WERI-Rb-1 (cell line): ENCODE measurements around the gene LRP1B.

ENCODE experiments used
- DNase-seq: peaks from one replicate; pipeline ENCODE4 v3.0.0-alpha.2; 2020
- H3K27ac ChIP-seq: fragments of 250-450 bp; sonication (Bioruptor Pico); 2 replicates; pipeline ENCODE4 v1.5.1; 2020; ENCODE audit warnings: mild to moderate bottlenecking, moderate library complexity
- H3K27me3 ChIP-seq: fragments of 250-450 bp; sonication (Bioruptor Pico); 2 replicates; pipeline ENCODE4 v1.5.1; 2021; ENCODE audit warnings: mild to moderate bottlenecking, low read depth, moderate library complexity; ENCODE audit not compliant: insufficient read depth, severe bottlenecking
- H3K36me3 ChIP-seq: fragments of 250-450 bp; sonication (Bioruptor Pico); 2 replicates; pipeline ENCODE4 v1.5.1; 2020; ENCODE audit warnings: mild to moderate bottlenecking, moderate library complexity
- H3K4me3 ChIP-seq: 2 replicates; pipeline ENCODE4 v1.5.1; 2011; ENCODE audit warnings: low read depth, mild to moderate bottlenecking, control low read depth, low read length
- H3K9me3 ChIP-seq: fragments of 250-450 bp; sonication (Bioruptor Pico); 2 replicates; pipeline ENCODE4 v1.5.1; 2021; ENCODE audit warnings: mild to moderate bottlenecking, moderate library complexity; ENCODE audit not compliant: severe bottlenecking
- CTCF ChIP-seq: IDR thresholded peaks from 2 replicates; pipeline ENCODE4 v1.5.1; 2011; ENCODE audit warnings: low read depth, mild to moderate bottlenecking, control low read depth, inconsistent platforms, low read length

Gene LRP1B

GRCh38 chr2:141316103-141316502, 814.7 kb downstream of the LRP1B start:
- no peak for DNase-seq
- H3K27ac ChIP-seq, result no peak overlapping the region
- no peaks in the 10 kb centered on the region for H3K9me3 ChIP-seq

GRCh38 chr2:141313972-141314371, 816.8 kb downstream of the LRP1B start:
- TF ChIP-seq CTCF, result no peak
- no peaks in the 10 kb centered on the region for H3K9me3 ChIP-seq
- H3K4me3 ChIP-seq, result no peak overlapping the region
- H3K36me3 ChIP-seq, result no peaks in the 10 kb centered on the region
- H3K27me3 ChIP-seq, result no peaks in the 10 kb centered on the region
- no peak for DNase-seq
- no peak overlapping the region for H3K27ac ChIP-seq

More at GRCh38 chr2:141316103-141316502, 814.7 kb downstream of the LRP1B start:
- Histone ChIP-seq H3K4me3 (no peak overlapping the region), H3K27me3 (no peaks in the 10 kb centered on the region), H3K36me3 (no peaks in the 10 kb centered on the region)
- TF ChIP-seq CTCF, result no peak

GRCh38 chr2:141311430-141311829, 819.4 kb downstream of the LRP1B start:
- no peak for TF ChIP-seq CTCF
- no peaks in the 10 kb centered on the region for H3K27me3 ChIP-seq
- H3K36me3 ChIP-seq, result no peaks in the 10 kb centered on the region
- no peak overlapping the region for H3K27ac ChIP-seq
- no peak for DNase-seq
- H3K4me3 ChIP-seq, result no peak overlapping the region
- no peaks in the 10 kb centered on the region for H3K9me3 ChIP-seq

- Histone ChIP-seq H3K27ac (no peak overlapping the region), H3K36me3 (no peaks in the 10 kb centered on the region), H3K27me3 (no peaks in the 10 kb centered on the region), H3K9me3 (no peaks in the 10 kb centered on the region), H3K4me3 (no peak overlapping the region)
- no peak for DNase-seq
- TF ChIP-seq CTCF, result no peak
These were observed 824.4 kb downstream of the LRP1B start for GRCh38 chr2:141306368-141306767.

GRCh38 chr2:141301551-141301950, 829.3 kb downstream of the LRP1B start:
- H3K27ac ChIP-seq, result no peak overlapping the region
- no peak for DNase-seq
- TF ChIP-seq CTCF, result no peak
- no peaks in the 10 kb centered on the region for H3K27me3 ChIP-seq
- no peaks in the 10 kb centered on the region for H3K9me3 ChIP-seq
- H3K36me3 ChIP-seq, result no peaks in the 10 kb centered on the region
- no peak overlapping the region for H3K4me3 ChIP-seq

GRCh38 chr2:141280037-141280436, 850.8 kb downstream of the LRP1B start:
- no peaks in the 10 kb centered on the region for H3K27me3 ChIP-seq
- TF ChIP-seq CTCF, result no peak
- no peak for DNase-seq
- no peak overlapping the region for H3K27ac ChIP-seq
- H3K9me3 ChIP-seq, result no peaks in the 10 kb centered on the region
- no peak overlapping the region for H3K4me3 ChIP-seq
- H3K36me3 ChIP-seq, result no peaks in the 10 kb centered on the region
